Measurements from ENCODE around the gene RGS7.
A peak's percentile ranks its signal among the peaks of the same experiment; 100 is the strongest.

RGS7 gene

GRCh38 chr1:241356519-241357365 lies at the start of gene RGS7:
Gene RGS7, minus strand, starts transcription at chr1:241357205.
- peak in 1 of 2 donors; percentile 1 for DNase-seq (ENCODE audit: low read depth in 2 of 2)

GRCh38 chr1:241406421-241406820 lies 49.4 kb upstream of the RGS7 start:
- DNase-seq (ENCODE audit: low read depth in 2 of 2): no peak

- DNase-seq (ENCODE audit: low read depth in 2 of 2): no peak
Observed at GRCh38 chr1:241401156-241401555, 44.2 kb upstream of the RGS7 start.

- no peak for DNase-seq (ENCODE audit: low read depth in 2 of 2)
Observed at GRCh38 chr1:241396747-241397681, 40.0 kb upstream of the RGS7 start.

GRCh38 chr1:241391926-241392710 lies 35.1 kb upstream of the RGS7 start:
- no peak for DNase-seq (ENCODE audit: low read depth in 2 of 2)

GRCh38 chr1:241390526-241390925 lies 33.5 kb upstream of the RGS7 start:
- DNase-seq (ENCODE audit: low read depth in 2 of 2): no peak

- no peak for DNase-seq (ENCODE audit: low read depth in 2 of 2)
Observed at GRCh38 chr1:241389400-241389799, 32.4 kb upstream of the RGS7 start.

GRCh38 chr1:241387216-241387615 lies 30.2 kb upstream of the RGS7 start:
- no peak for DNase-seq (ENCODE audit: low read depth in 2 of 2)

- no peak for DNase-seq (ENCODE audit: low read depth in 2 of 2)
Observed at GRCh38 chr1:241376701-241377100, 19.7 kb upstream of the RGS7 start.

GRCh38 chr1:241375886-241376285 lies 18.9 kb upstream of the RGS7 start:
- DNase-seq (ENCODE audit: low read depth in 2 of 2): no peak

- no peak for DNase-seq (ENCODE audit: low read depth in 2 of 2)
Observed at GRCh38 chr1:241366196-241366595, 9.2 kb upstream of the RGS7 start.

- DNase-seq (ENCODE audit: low read depth in 2 of 2): no peak
Observed at GRCh38 chr1:241362350-241362749, 5.3 kb upstream of the RGS7 start.

- no peak for DNase-seq (ENCODE audit: low read depth in 2 of 2)
Observed at GRCh38 chr1:241357366-241358340, 648 bp upstream of the RGS7 start.

- no peak for DNase-seq (ENCODE audit: low read depth in 2 of 2)
Observed at GRCh38 chr1:241356187-241356518, 852 bp downstream of the RGS7 start.

- no peak for DNase-seq (ENCODE audit: low read depth in 2 of 2)
Observed at GRCh38 chr1:241355311-241356010, 1.5 kb downstream of the RGS7 start.

GRCh38 chr1:241352401-241352800 lies 4.6 kb downstream of the RGS7 start:
- no peak for DNase-seq (ENCODE audit: low read depth in 2 of 2)

GRCh38 chr1:241351841-241352240 lies 5.2 kb downstream of the RGS7 start:
- DNase-seq (ENCODE audit: low read depth in 2 of 2): no peak

GRCh38 chr1:241343956-241344355 lies 13.0 kb downstream of the RGS7 start:
- no peak for DNase-seq (ENCODE audit: low read depth in 2 of 2)

- DNase-seq (ENCODE audit: low read depth in 2 of 2): no peak
Observed at GRCh38 chr1:241336335-241336734, 20.7 kb downstream of the RGS7 start.

- no peak for DNase-seq (ENCODE audit: low read depth in 2 of 2)
Observed at GRCh38 chr1:241332987-241333386, 24.0 kb downstream of the RGS7 start.

All from stimulated activated CD8-positive, alpha-beta memory T cell treated with anti-CD3 and anti-CD28 coated beads, Interleukin-2, amount 100 ng/mL, for 48 hours (primary cell).